ENCODE measurements around the gene RBKS.

GRCh38 chr2:27815860-27816438 is 74.2 kb downstream of the RBKS start:
- no peak for TF ChIP-seq CTCF (IDR thresholded peaks at IDR 0.05)
- TF ChIP-seq POLR2A (IDR thresholded peaks at IDR 0.05) = no peak
